Measurements from ENCODE around the gene ACTG2. TPM values are rescaled to one million over a fixed set of nuclear protein-coding genes. Genes with fewer than 3 reads are reported as not detected.

The ACTG2 gene
- polyA plus RNA-seq, 3 donors, result not detected

GRCh38 chr2:73907840-73908452 is 15.1 kb downstream of the ACTG2 start:
- H3K9ac ChIP-seq (ENCODE audit: insufficient read depth, low read length, poor library complexity, severe bottlenecking), result no peak overlapping the region
- H4K20me1 ChIP-seq (ENCODE audit: insufficient read depth, low read length), result no peaks in the 10 kb centered on the region
- intact Hi-C loops (cut with micrococcal nuclease), result no loop called here
- no peaks in the 10 kb centered on the region for H3K79me2 ChIP-seq (ENCODE audit: insufficient read depth, low read length)
- H3K27ac Mint-ChIP-seq, result peak overlapping the region in 2 of 7 donors; percentile 82
- no peaks in the 10 kb centered on the region for H3K9me3 Mint-ChIP-seq
- peaks cover 15% of the 10 kb centered on the region for H3K4me1 Mint-ChIP-seq
- peak overlapping the region in 1 of 2 donors; percentile 41 for H3K27ac ChIP-seq (ENCODE audit: low read depth in 1 of 2, low read length in 2 of 2)
- no peaks in the 10 kb centered on the region for H3K27me3 ChIP-seq (ENCODE audit: control insufficient read depth in 2 of 2, insufficient read depth in 2 of 2, low read length in 2 of 2)
- peak overlapping the region; percentile 37 for H2AFZ ChIP-seq (ENCODE audit: insufficient read depth, low read depth, low read length, poor library complexity, severe bottlenecking)
- peaks cover 13 to 14% of the 10 kb centered on the region in 2 donors for H3K4me1 ChIP-seq (ENCODE audit: control insufficient read depth in 1 of 2, insufficient read depth in 2 of 2, low read length in 2 of 2)
- H3K4me2 ChIP-seq (replicated peaks; ENCODE audit: extremely low read depth, low read length, poor library complexity, severe bottlenecking), result no peak overlapping the region
- peaks cover 0 to 2% (median 0%) of the 10 kb centered on the region in 3 donors for H3K27me3 Mint-ChIP-seq (ENCODE audit: low read depth in 3 of 3)
- H3K4me3 Mint-ChIP-seq, result no peak overlapping the region
- H3K4me3 ChIP-seq (replicated peaks in 1 of 3; ENCODE audit: low read depth in 2 of 3, low read length in 3 of 3), result no peak overlapping the region
- no peaks in the 10 kb centered on the region for H3K36me3 Mint-ChIP-seq
- TF ChIP-seq CTCF (IDR thresholded peaks at IDR 0.05), result peak; percentile 7
- no peaks in the 10 kb centered on the region for H3K9me3 ChIP-seq (replicated peaks in 1 of 2; ENCODE audit: control insufficient read depth in 1 of 2, insufficient read depth in 1 of 2, low read length in 2 of 2)
- H3K36me3 ChIP-seq (replicated peaks in 1 of 2; ENCODE audit: control insufficient read depth in 1 of 2, insufficient read depth in 2 of 2, low read length in 2 of 2), result no peaks in the 10 kb centered on the region
- 100% methylated on average over 2 of the region's 5 CpGs for WGBS (ENCODE audit: insufficient coverage)
- DNase-seq, result peak in 2 of 3 donors; percentile 28 to 47

- Mint-ChIP-seq H3K27ac (no peak overlapping the region), H3K36me3 (no peaks in the 10 kb centered on the region), H3K27me3 (ENCODE audit: low read depth in 3 of 3) (peaks cover 0 to 2% (median 0%) of the 10 kb centered on the region in 3 donors), H3K9me3 (no peaks in the 10 kb centered on the region), H3K4me1 (peaks cover 15% of the 10 kb centered on the region), H3K4me3 (no peak overlapping the region)
- Histone ChIP-seq H3K4me2 (replicated peaks; ENCODE audit: extremely low read depth, low read length, poor library complexity, severe bottlenecking) (no peak overlapping the region), H3K27ac (ENCODE audit: low read depth in 1 of 2, low read length in 2 of 2) (no peak overlapping the region), H4K20me1 (ENCODE audit: insufficient read depth, low read length) (no peaks in the 10 kb centered on the region), H3K9ac (ENCODE audit: insufficient read depth, low read length, poor library complexity, severe bottlenecking) (no peak overlapping the region), H3K36me3 (replicated peaks in 1 of 2; ENCODE audit: control insufficient read depth in 1 of 2, insufficient read depth in 2 of 2, low read length in 2 of 2) (no peaks in the 10 kb centered on the region), H3K9me3 (replicated peaks in 1 of 2; ENCODE audit: control insufficient read depth in 1 of 2, insufficient read depth in 1 of 2, low read length in 2 of 2) (no peaks in the 10 kb centered on the region), H3K27me3 (ENCODE audit: control insufficient read depth in 2 of 2, insufficient read depth in 2 of 2, low read length in 2 of 2) (no peaks in the 10 kb centered on the region), H3K4me3 (replicated peaks in 1 of 3; ENCODE audit: low read depth in 2 of 3, low read length in 3 of 3) (no peak overlapping the region), H3K4me1 (ENCODE audit: control insufficient read depth in 1 of 2, insufficient read depth in 2 of 2, low read length in 2 of 2) (peaks cover 13 to 14% of the 10 kb centered on the region in 2 donors), H2AFZ (ENCODE audit: insufficient read depth, low read depth, low read length, poor library complexity, severe bottlenecking) (no peak overlapping the region), H3K79me2 (ENCODE audit: insufficient read depth, low read length) (no peaks in the 10 kb centered on the region)
- WGBS (ENCODE audit: insufficient coverage), result 96% methylated on average over 6 of the region's 10 CpGs
- no peak for DNase-seq
- intact Hi-C loops (cut with micrococcal nuclease), result no loop called here
- no peak for TF ChIP-seq CTCF (IDR thresholded peaks at IDR 0.05)
These were observed 16.2 kb downstream of the ACTG2 start for GRCh38 chr2:73908689-73909652.

Data from CD14-positive monocyte (primary cell).